Activated T-helper 1 cell treated with anti-CD3 and anti-CD28 coated beads, Interleukin-12 subunit alpha, Interleukin-12 subunit beta, Interleukin-2, Interleukin-4 antibody, amounts not matched to agents 30 ng/mL and 10 ng/mL and 1 ng/mL, durations not matched to agents 14 hours and 24 hours and 36 hours (primary cell): Measurements from ENCODE around the gene RNF167. TPM values are rescaled to one million over a fixed set of nuclear protein-coding genes. Genes with fewer than 3 reads are reported as not detected.
A peak's percentile ranks its signal among the peaks of the same experiment; 100 is the strongest.

Experiments
- DNase-seq: peaks from one replicate; pipeline ENCODE4 v3.0.0; 2021; ENCODE audit warnings: low spot score
- H3K27ac Mint-ChIP-seq: one replicate; pipeline ENCODE4 v1.8.0; 2021; ENCODE audit warnings: mild to moderate bottlenecking, mixed read lengths
- H3K27me3 Mint-ChIP-seq: one replicate; pipeline ENCODE4 v1.8.0; 2022; ENCODE audit warnings: mild to moderate bottlenecking, moderate library complexity, mixed read lengths; ENCODE audit not compliant: insufficient read depth
- H3K36me3 Mint-ChIP-seq: one replicate; pipeline ENCODE4 v1.8.0; 2021; ENCODE audit warnings: low read depth, mixed read lengths
- H3K4me1 Mint-ChIP-seq: one replicate; pipeline ENCODE4 v1.8.0; 2021; ENCODE audit warnings: low read depth, mixed read lengths
- H3K4me3 Mint-ChIP-seq: one replicate; pipeline ENCODE4 v1.8.0; 2021; ENCODE audit warnings: mild to moderate bottlenecking, moderate library complexity, mixed read lengths
- H3K9me3 Mint-ChIP-seq: one replicate; pipeline ENCODE4 v1.8.0; 2021; ENCODE audit warnings: mixed read lengths
- intact Hi-C: fragments of 100-400 bp; cut with micrococcal nuclease; formaldehyde crosslinking; loops from one replicate; pipeline ENCODE4 v1.15.1; 2024
- total RNA-seq: library from RNA; stranded (reverse); gene quantifications from 2 replicates; pipeline ENCODE4 v1.2.3, GENCODE V29; 2022

RNF167 gene
- total RNA-seq, 1 donor from 2014 or later, result 138 TPM

DNA sequence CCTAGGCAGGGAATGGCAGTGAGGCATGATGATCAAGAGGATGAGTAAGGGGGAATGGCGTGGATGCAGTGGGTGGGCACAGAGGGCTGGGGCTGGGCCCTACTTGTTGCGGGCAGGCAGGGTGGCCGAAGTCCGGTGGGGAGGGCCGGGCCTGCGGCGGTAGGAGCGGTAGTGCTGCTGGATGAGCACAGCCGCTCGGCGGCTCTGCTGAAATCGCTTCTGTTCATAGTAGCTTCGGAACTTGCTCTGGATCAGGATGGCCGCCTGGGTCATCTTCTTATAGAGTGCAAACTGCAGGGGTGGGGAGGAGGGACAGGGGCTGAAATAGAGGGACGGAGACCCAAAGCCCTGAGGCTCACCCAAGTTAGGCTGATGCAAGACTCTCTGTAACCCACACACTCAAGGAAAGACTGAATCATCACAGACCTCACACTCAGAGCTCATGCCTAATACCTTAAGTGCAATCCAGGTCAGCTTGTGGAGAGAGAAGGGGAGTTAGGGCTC, 29.0 kb downstream of the RNF167 start:
- intact Hi-C loops, result loop anchor here (1.0 to 10.0 kb wide), 3 partner anchors 28 to 1074 kb away; partner anchors contain the start of genes CAMKK1, INCA1, KIF1C and RABEP1
- Mint-ChIP-seq H3K4me1 (peaks cover 40% of the 10 kb centered on the region), H3K9me3 (no peaks in the 10 kb centered on the region), H3K36me3 (peaks cover 43% of the 10 kb centered on the region), H3K27me3 (no peaks in the 10 kb centered on the region), H3K27ac (no peak overlapping the region), H3K4me3 (no peak overlapping the region)
- DNase-seq, result no peak

DNA sequence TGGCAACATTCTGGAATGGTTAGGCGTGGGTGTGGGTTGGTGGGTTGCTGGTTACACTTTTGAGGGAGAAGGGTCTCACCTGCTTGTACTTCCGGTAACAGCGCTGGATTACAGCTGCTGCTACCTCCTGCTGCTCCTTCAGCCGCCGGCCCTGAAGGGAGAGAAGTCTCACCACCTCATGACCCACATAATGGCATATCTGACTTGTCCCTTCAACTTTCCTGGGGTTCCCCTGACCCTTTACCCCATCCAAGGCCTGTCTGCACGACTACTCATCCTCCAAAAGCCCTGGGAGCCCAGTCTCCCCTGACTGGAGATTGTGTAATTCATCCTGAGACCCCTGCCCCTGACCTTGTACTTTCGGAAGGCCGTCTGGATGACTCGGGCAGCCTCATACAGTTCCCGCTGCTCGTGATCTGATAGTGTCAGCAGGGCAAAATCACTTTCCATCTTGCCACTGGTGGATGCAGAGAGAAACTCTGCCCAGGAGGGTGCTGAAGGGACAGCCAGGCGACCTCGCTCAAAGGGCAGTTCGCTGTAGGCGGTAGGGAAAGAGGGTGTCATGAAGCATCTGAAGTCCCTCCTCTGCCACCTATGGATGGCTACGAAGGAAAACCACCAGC, 29.6 kb downstream of the RNF167 start:
- Mint-ChIP-seq H3K27ac (no peak overlapping the region), H3K27me3 (no peaks in the 10 kb centered on the region), H3K36me3 (peaks cover 48% of the 10 kb centered on the region), H3K4me3 (no peak overlapping the region), H3K9me3 (no peaks in the 10 kb centered on the region), H3K4me1 (peaks cover 40% of the 10 kb centered on the region)
- DNase-seq, result no peak
- intact Hi-C loops, result loop anchor here (1.0 to 10.0 kb wide), 3 partner anchors 28 to 1075 kb away; partner anchors contain the start of genes CAMKK1, INCA1, KIF1C and RABEP1

DNA sequence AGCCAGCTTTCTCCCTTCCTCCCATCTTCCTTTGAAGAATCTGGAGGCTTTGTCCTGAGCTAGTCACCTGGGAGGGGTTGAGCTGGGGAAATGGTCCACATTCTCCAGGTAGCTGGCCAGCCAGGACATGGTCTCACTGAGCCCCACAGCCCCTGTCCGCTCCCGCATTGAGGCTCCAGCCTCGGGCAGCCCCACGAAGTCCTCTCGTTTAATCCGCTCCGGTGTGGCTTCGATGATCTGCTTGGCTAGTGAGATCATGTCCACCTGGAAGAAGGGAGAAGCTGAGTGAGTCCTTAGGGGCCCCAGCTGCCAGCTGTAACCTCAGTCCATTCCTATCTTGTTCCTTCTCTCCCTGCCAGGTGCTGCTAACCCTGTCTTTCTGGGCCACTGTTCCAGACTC, 30.2 kb downstream of the RNF167 start:
- no peak for DNase-seq
- intact Hi-C loops, result no loop called here
- Mint-ChIP-seq H3K27ac (peak overlapping the region; percentile 86), H3K36me3 (peaks cover 51% of the 10 kb centered on the region), H3K4me1 (peaks cover 37% of the 10 kb centered on the region), H3K4me3 (peak overlapping the region; percentile 48), H3K27me3 (no peaks in the 10 kb centered on the region), H3K9me3 (no peaks in the 10 kb centered on the region)

DNA sequence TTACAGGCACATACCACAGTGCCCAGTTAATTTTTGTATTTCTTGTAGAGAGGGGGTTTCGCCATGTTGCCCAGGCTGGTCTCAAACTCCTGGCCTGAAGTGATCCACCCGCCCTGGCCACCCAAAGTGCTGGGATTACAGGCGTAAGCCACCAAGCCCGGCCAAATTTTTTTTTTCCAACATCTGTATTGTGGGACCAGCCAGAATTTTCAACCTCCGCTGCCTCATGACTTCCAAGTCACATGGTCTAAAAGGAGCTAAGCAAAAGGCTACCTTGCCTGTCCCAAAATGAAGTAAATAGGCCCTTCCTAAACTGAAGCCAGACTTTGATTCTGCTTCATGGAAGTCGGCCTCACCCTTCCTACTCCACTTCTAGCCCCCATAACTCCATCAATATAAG, 31.8 kb downstream of the RNF167 start:
- Mint-ChIP-seq H3K4me1 (peaks cover 27% of the 10 kb centered on the region), H3K4me3 (no peak overlapping the region), H3K27ac (no peak overlapping the region), H3K9me3 (no peaks in the 10 kb centered on the region), H3K36me3 (peaks cover 48% of the 10 kb centered on the region), H3K27me3 (no peaks in the 10 kb centered on the region)
- intact Hi-C loops, result no loop called here
- DNase-seq, result no peak

DNA sequence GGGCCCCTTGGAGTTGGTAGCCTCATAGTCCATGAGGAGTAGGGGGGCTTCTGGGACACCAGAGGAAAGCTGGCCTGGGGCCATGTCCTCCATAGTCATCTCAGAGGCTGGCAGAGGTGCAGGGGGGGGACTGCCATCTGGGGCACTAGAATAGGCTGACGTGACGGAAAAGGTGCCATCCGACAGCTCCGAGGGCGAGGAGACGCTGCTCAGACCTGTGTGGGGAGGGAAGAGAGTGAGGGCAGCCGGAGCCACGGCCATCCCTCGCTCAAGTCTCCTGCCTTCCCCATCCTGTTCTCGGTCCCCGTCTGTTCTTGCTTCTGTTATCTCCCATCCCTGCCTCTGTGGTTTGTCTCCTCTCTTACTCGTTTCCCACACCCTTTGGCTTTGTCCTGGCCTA, 32.3 kb downstream of the RNF167 start:
- no peak for DNase-seq
- Mint-ChIP-seq H3K36me3 (peaks cover 51% of the 10 kb centered on the region), H3K4me3 (no peak overlapping the region), H3K27ac (peak overlapping the region; percentile 19), H3K27me3 (no peaks in the 10 kb centered on the region), H3K9me3 (no peaks in the 10 kb centered on the region), H3K4me1 (peaks cover 27% of the 10 kb centered on the region)
- intact Hi-C loops, result no loop called here

DNA sequence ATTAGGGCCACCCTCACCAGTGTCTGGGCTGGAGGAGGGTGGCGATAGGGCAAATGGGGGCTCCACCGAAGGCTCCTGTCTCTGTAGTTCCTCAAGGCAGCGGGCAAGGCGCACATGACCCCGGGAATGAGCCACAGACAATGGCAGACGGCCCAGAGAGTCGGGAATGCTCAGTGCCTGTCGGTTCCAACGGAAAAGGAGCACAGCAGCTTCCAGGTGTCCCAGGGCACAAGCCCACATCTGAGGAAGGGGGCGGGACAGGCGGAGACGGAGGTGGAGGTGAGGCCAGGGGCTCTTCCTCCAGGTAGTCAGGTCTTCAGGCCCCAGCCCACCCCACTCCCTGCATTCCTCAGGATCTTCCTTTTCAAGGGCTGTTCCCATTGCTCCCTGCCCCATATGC, 32.7 kb downstream of the RNF167 start:
- H3K36me3 Mint-ChIP-seq, result peaks cover 51% of the 10 kb centered on the region
- H3K27ac Mint-ChIP-seq, result peak overlapping the region; percentile 19
- no peaks in the 10 kb centered on the region for H3K27me3 Mint-ChIP-seq
- intact Hi-C loops, result no loop called here
- no peaks in the 10 kb centered on the region for H3K9me3 Mint-ChIP-seq
- peaks cover 27% of the 10 kb centered on the region for H3K4me1 Mint-ChIP-seq
- no peak for DNase-seq
- no peak overlapping the region for H3K4me3 Mint-ChIP-seq

DNA sequence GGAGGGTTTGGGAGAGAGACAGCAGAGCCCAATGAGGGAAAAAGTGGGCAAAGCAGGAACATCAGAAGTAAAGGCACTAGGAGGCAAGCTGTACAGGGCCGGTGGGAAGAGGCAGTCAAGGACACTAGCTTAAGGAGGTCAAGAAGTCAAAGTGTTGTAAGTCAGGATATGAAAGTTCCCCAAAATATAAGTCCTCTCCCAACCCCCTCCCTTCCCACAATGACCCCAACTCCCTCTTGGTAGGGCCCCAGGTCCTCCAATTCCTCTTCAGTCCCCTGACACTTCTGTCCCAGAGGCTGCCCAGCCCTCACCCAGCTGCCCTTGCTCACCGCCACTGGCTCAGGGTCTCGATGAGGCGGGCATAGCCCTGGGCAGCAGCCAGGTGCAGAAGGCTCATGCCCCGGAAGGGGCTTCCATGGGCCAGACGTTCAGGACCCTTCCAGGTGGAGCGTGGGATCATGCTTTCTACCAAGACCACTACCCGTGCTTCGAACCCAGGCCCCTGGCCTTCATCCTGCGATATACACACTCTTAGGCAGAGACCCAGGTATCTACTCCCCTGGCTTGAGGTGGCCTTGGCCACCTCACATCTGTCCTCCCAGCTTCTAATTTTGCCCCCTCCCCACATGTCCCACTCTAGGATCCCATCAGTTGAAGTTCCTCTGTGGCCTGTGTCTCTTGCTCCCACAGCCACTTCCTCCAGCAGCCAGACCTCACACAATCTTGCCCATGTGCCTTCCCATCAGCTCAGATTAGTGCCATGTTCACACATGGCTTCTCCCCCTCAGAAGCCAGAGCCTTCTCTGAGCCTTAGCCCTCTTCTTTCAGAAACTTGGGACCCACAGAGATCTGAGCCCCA, 33.4 kb downstream of the RNF167 start:
- intact Hi-C loops, result no loop called here

DNA sequence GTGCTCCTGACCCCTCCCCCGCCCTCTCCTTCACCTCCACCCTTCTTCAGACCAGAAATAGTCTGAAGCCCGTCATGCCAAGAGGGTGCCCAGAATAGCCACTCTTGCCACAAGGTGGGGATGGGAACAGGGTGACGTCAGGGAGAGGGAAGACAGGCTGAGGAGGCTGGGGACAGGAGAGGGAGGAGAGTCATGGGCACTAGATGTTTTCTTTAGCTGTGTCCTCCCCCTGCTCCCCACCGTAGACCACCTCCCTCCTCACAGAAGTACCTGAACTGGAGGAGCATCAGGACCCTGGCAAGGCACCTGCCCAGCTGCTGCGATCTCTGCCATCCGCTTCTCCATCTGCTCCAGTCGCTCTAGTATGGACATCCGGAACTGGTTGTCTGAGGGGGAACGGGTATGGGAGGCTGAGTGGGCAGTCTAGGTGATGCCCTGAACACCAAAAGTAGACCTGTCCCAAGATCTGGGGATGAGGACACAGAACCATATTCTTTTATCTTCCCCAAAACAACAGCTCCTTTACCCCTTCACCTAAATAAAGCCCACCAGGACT, 34.1 kb downstream of the RNF167 start:
- Mint-ChIP-seq H3K27me3 (no peaks in the 10 kb centered on the region), H3K36me3 (peaks cover 55% of the 10 kb centered on the region), H3K27ac (peak overlapping the region; percentile 24), H3K9me3 (no peaks in the 10 kb centered on the region), H3K4me3 (no peak overlapping the region), H3K4me1 (peaks cover 20% of the 10 kb centered on the region)
- no peak for DNase-seq
- intact Hi-C loops, result no loop called here

More for the DNA sequence above, 33.4 kb downstream of the RNF167 start:
- H3K4me3 Mint-ChIP-seq, result no peak overlapping the region
- H3K4me1 Mint-ChIP-seq, result peaks cover 27% of the 10 kb centered on the region
- H3K9me3 Mint-ChIP-seq, result no peaks in the 10 kb centered on the region
- no peaks in the 10 kb centered on the region for H3K27me3 Mint-ChIP-seq
- H3K36me3 Mint-ChIP-seq, result peaks cover 54% of the 10 kb centered on the region
- peak overlapping the region; percentile 24 for H3K27ac Mint-ChIP-seq
- no peak for DNase-seq

DNA sequence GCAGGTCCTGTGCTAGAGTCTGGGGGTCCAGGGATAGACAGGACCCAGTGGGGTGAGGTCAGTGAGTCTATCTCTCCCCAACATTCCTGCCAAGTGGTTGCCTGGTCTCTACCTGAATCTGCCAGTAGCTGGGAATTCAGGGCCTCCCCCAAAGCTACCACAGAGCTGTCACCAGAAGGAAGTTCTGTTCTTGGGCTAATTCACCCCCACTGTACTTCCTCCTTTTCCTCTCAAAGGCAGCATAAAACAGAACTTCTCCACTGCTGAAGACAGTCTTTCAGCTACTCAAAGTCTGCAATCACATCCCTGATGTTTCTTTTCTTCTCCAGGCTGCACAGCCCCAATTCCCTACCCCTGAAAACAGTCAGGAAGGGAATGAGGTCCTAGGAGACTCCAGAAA, 38.7 kb downstream of the RNF167 start:
- Mint-ChIP-seq H3K9me3 (no peaks in the 10 kb centered on the region), H3K4me3 (no peak overlapping the region), H3K4me1 (peaks cover 12% of the 10 kb centered on the region), H3K36me3 (peaks cover 51% of the 10 kb centered on the region), H3K27ac (no peak overlapping the region), H3K27me3 (no peaks in the 10 kb centered on the region)
- DNase-seq, result no peak
- intact Hi-C loops, result no loop called here

DNA sequence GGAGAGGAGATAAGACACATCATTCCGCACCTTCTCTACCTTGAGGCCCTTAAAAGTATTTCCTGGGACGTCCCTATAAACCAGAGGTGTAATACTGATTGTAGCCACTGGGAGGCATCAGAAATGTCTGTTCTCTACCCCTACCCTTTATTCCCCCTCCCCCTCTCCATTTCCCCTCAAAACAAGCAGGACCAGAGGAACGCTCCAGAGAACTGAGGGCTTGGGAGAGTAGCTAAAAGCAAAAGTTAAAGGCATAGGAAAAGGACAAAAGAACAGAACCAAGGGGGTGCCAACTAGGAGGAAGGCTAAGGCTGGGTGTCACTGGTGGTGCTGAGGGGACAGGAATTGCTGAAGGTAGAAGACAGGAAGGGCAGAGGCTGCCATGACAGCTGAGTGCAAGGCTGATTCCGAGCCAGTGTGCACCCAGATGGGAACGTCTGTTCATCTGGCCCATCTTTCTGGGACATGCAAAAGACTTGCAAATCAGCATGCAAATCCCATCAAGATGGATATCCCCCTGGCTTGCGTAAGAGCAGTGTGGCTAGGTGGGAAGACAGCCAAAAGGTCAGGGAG, 40.7 kb downstream of the RNF167 start:
- Mint-ChIP-seq H3K36me3 (peaks cover 40% of the 10 kb centered on the region), H3K27ac (peak overlapping the region; percentile 56), H3K4me1 (peaks cover 20% of the 10 kb centered on the region), H3K4me3 (no peak overlapping the region), H3K27me3 (no peaks in the 10 kb centered on the region), H3K9me3 (no peaks in the 10 kb centered on the region)
- peak; percentile 42 for DNase-seq
- intact Hi-C loops, result loop anchor here (1.0 to 2.0 kb wide), 5 partner anchors 8 to 82 kb away; partner anchors contain the start of genes INCA1, KIF1C and SPAG7

DNA sequence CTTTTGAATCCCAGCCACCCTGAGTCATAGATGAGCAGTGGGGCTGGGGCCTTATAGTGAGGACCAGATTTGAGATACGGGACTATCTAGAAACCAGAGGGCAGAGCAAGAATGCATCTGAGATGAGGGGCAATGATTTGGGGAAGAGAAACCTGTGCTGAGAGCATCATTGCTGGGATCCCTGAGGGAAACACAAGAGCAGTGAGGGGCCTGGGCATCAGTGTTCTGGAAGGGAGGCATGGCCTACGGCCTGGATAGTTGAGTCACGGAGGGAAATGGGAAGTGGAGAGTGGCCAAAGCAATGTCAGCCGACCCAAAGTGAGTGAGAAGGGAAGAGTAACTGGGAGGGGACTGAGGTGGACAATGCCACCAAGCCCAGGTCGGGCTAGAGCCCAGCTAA, 42.2 kb downstream of the RNF167 start:
- no peak overlapping the region for H3K27ac Mint-ChIP-seq
- intact Hi-C loops, result no loop called here
- no peak for DNase-seq
- no peaks in the 10 kb centered on the region for H3K9me3 Mint-ChIP-seq
- peaks cover 43% of the 10 kb centered on the region for H3K36me3 Mint-ChIP-seq
- H3K4me1 Mint-ChIP-seq, result peaks cover 29% of the 10 kb centered on the region
- no peak overlapping the region for H3K4me3 Mint-ChIP-seq
- H3K27me3 Mint-ChIP-seq, result no peaks in the 10 kb centered on the region

DNA sequence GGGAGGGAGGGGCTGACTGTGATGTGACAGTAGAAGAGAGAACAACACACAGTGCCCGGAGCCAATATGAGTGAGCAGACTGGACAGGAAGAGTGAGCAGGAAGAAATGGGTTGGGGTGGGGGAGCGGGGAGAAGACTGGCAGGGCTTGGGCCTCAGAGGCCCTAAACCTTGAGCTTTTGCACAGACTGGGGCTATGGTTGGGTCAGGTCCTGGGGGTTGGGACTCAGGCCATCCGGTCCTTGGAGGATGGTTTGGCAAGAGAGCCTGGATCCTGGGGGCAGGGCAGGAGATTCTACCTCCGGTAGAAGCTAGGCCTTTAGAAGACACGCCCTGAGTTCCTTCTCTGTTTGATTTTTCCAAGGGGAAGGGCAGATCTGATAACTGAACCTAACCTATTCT, 46.3 kb downstream of the RNF167 start:
- no peaks in the 10 kb centered on the region for H3K27me3 Mint-ChIP-seq
- H3K27ac Mint-ChIP-seq, result peak overlapping the region; percentile 80
- DNase-seq, result no peak
- peak overlapping the region; percentile 95 for H3K4me3 Mint-ChIP-seq
- H3K9me3 Mint-ChIP-seq, result no peaks in the 10 kb centered on the region
- H3K36me3 Mint-ChIP-seq, result peaks cover 39% of the 10 kb centered on the region
- H3K4me1 Mint-ChIP-seq, result peaks cover 39% of the 10 kb centered on the region
- intact Hi-C loops, result loop anchor here (2.0 kb wide), 1 partner anchor 44 kb away; no protein-coding TSS in a partner anchor
